ENCODE data around the gene DRICH1.
"Not testable (repeated sequence)": the region's sequence is repeated elsewhere in the genome, so short reads cannot be mapped to it uniquely, and the experiment has no call there.

The DRICH1 gene

DNA sequence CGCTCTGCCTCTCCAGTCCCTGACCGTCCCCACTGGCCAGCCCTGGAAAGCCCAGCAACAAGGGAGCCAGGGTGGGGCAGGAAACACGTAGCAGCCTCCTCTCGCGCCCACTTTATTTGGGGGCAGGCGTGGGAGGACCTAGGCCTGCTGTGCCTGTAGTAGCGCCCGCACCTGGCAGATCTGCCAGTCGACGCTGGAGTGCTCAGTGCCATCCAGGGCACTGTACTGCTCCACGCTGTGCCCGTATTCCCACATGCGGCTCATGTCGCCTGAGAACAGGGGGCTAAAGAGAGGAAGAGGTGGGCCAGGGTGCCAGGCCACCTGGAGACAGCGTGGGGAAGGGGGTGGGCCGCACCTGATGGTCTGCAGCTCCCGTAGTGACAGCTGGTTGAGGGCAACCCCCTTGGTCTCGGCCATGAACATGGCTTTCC is 17.0 kb upstream of the DRICH1 start:
- no peak for DNase-seq (ENCODE audit: low read depth in 1 of 2, low spot score in 1 of 2)

DNA sequence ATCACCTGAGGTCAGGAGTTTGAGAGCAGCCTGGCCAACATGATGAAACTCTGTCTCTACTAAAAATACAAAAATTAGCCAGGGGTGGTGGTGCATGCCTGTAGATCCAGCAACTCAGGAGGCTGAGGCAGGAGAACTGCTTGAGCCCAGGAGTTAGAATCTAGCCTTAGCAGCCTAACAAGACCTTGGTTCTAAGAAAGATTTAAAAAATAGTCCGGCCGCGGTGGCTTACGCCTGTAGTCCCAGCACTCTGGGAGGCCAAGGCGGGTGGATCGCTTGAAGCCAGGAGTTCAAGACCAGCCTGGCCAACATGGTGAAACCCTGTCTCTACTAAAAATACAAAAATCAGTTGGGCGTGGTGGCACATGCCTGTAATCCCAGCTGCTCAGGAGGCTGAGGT is 14.4 kb upstream of the DRICH1 start:
- DNase-seq (ENCODE audit: low read depth in 1 of 2, low spot score in 1 of 2), result not testable (repeated sequence)

DNA sequence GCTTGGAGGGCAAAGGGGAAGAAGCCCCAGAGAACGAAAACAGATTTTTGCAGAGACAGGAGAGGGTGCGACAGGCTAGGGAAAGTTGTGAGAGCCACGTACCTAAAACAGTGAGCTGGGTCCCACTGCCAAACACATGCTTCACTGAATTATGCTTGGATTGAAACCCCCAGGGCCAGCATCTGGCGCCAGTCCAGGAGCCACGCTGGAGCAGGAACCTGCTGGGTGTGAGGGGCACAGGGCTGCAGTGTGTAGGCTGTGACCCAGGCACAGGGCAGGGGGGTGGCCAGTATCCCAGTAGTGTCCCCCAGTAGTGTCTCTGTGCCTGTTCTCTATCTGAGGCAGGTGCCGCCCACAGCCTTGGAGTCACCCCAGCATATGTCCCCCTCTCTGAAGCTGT is 8.1 kb upstream of the DRICH1 start:
- DNase-seq (ENCODE audit: low read depth in 1 of 2, low spot score in 1 of 2), result not testable (repeated sequence)

DNA sequence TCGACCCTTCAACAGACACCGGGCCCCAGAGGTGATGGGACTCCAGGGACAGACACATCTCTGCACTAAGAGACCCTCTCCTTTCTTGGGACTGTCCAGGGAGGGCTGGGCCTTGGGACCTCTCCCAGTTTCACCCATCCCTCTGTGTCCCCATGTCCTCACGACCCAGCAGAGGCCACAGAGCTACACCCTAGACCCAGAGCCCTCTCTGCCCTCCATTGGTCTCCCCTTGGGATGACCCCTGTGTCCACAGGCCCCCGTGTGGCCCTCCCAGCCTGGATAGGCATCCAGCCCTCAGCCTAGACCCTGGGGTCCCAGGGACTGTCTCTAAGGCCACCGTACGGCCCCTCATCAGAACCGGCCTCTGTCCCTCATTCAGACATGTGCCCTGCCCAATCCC is 7.5 kb upstream of the DRICH1 start:
- DNase-seq (ENCODE audit: low read depth in 1 of 2, low spot score in 1 of 2), result no peak

DNA sequence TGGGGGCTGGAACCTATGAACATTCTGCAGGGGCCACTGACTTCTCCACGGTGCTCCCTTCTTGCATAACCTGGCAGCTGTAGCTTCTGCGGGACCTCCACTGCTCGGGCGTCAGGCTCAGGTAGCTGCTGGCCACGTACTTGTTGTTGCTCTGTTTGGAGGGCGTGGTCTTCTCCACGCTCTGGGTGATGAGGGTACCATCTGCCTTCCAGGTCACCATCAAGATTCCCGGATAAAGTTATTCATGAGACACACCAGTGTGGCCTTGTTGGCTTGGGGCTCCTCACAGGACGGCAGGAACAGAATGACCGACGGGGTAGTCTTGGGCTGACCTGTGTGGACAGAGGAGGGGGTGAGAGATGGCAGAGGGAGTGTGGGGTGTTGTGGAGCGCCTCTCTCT is 6.5 kb upstream of the DRICH1 start:
- DNase-seq (ENCODE audit: low read depth in 1 of 2, low spot score in 1 of 2), result no peak

DNA sequence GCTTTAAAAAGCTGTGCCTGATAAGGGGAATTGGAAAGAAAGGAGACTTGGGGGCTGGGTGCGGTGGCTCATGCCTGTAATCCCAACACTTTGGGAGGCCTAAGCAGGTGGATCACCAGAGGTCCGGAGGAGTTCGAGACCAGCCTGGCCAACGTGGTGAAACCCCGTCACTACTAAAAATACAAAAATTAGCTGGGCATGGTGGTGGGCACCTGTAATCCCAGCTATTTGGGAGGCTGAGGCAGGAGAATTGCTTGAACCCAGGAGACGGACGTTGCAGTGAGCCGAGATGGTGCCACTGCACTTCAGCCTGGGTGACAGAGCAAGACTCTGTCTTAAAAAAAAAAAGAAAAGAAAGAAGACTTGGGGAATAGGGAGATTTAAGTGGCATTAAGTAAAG is 3.2 kb upstream of the DRICH1 start:
- not testable (repeated sequence) for DNase-seq (ENCODE audit: low read depth in 1 of 2, low spot score in 1 of 2)

DNA sequence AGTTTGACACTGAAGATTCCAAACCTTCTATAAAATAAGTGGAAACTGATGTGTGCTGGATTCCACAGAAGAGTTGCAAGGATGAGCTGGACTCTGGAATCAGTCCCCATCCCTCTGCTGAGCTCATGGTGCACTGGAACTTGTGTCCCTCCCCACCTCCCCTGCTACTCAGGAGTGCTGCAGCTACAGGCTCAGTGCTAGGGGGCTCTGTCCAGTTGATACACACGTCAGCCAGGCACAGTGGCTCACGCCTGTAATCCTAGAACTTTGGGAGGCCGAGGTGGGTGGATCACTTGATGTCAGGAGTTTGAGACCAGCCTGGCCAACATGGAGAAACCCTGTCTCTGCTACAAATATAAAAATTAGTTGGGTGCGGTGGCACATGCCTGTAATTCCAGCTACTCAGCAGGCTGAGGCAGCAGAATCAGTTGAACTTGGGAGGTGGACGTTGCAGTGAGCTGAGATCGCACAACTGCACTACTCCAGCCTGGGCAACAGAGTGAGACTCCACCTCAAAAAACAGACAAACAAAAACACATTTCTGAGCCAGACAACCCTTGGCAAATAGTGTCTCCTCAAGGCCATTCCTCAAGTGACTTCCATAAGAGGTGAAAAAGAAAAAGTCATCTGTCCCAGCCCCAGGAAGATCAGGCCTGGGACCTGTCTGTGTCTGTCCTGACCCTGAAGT is 3.9 kb downstream of the DRICH1 start:
- not testable (repeated sequence) for DNase-seq (ENCODE audit: low read depth in 1 of 2, low spot score in 1 of 2)

DNA sequence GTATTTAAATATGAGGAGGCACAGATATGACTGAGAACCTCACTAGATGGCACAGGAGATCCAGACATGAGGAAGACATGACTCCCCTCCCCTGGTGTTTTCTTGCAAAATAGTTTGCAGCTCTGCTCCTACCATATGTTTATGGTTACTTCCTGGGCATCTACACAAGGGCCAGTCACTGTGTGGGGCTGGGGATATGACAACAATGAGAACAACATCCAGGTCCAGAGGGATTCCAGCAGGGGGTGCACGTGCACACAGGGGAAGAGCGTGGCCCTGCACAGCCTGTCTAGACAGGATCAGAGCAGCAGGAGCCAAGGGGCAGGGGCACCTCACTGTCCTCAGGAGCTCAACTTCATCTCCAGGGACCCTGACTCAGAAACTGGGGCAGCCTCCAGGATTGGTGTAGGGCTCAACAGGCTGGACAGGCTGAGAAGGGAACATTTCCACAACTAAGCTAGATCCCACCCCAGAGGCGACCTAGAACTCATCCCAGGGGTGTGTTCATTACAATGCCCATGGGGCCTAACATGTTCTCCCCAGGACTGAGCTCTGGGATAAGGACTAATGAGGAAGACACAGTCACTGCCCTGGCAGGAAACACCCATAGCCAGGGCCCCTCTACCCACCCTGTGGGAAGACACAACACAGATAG is 4.6 kb downstream of the DRICH1 start:
- DNase-seq (ENCODE audit: low read depth in 1 of 2, low spot score in 1 of 2), result peak; percentile 16 to 30

DNA sequence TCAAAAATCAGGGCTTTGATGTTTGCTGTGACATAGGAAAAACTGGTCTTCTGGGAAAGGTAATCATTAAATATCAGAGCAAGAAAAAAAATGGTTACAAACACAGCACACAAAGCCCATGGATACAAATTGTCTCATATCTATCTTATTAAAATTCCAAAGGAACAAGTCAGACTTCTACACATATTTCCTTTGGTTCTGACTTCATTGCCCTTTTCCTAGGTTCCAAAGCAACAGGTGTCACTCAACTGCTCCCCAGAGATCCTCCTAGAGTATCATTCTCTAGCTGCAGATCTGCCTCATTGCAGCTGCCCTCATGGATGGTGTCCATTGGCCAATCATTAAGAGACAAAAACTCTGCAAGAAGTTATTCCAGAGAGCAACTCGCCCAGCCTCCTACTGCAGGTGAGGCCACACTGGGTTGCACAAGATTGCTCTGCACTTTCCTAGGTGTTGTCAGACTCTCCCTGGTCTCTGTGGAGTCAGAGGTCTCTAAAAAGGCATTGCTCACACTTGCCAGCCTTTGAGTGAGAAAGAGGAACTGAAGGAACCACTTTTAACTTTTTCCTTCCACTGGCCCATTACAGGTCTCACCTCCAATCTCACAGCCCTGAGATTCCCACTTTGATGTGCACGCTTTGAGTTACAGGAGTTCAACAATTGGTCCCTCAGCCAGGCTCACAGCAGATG is 5.7 kb downstream of the DRICH1 start:
- no peak for DNase-seq (ENCODE audit: low read depth in 1 of 2, low spot score in 1 of 2)

DNA sequence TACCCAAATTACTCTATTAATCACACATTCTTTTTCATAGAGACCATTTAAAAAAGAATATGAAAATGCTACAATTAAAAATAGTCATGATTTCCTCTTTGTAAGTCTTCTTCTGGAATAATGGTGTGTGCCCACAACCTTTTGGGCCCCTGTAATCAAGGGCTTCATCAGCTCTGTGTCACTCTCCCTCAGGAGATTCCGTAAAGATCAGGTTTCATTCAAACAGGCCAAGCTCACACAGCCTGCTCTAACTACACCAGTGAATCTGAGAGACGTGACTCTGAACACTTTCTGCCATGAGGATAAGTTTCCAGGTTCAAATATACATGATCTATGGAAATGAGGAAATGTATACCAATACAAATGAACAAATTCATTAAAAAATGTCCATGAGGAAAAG is 9.5 kb downstream of the DRICH1 start:
- no peak for DNase-seq (ENCODE audit: low read depth in 1 of 2, low spot score in 1 of 2)

DNA sequence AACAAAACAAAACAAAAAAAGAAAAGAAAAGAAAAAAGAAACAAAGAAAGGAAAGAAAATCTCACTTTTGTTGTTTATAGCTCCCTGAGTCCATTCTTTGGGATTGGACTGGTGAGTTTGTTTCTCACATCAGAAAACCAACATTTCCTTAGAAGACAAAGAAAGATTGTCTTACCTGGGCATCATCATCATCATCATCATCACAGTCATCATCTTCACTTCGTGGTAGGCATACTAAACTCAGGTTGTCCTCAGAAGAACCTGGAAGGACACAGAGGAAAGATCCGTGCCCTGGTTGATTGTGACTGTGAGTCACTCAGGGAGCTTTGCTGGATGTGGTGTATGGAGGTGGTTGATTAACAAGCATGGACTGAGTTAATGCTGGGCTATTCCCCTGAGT is 10.2 kb downstream of the DRICH1 start:
- not testable (repeated sequence) for DNase-seq (ENCODE audit: low read depth in 1 of 2, low spot score in 1 of 2)

DNA sequence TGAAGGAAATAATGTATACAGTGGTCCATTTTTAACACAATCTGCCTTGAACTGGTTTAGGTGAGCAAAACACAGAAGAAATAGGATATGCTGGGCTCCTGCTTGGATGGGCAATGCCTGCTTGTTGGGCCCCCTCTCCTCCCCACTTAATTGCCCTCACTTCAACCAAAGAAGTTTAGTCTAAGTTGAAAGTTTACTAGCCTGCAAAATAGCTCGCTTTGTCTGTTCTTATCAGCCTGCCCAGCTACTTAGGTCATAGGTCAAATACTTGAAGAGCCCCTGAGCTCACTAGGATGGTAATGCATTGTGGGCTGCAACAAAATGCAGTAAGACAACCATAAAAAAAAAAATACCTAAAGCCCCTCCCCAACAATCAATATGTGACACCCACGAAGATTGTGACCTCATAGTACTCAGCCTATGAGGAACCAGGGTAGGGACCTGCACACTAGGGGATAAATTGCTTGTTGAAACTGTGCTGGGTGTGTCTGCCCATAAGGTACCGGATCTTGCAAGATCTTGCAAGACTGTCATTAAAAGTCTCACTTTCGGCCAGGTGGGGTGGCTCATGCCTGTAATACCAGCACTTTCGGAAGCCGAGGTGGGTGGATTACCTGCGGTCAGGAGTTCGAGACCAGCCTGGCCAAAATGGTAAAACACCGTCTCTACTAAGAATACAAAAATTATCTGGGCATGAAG is 10.9 kb downstream of the DRICH1 start:
- DNase-seq (ENCODE audit: low read depth in 1 of 2, low spot score in 1 of 2), result no peak

DNA sequence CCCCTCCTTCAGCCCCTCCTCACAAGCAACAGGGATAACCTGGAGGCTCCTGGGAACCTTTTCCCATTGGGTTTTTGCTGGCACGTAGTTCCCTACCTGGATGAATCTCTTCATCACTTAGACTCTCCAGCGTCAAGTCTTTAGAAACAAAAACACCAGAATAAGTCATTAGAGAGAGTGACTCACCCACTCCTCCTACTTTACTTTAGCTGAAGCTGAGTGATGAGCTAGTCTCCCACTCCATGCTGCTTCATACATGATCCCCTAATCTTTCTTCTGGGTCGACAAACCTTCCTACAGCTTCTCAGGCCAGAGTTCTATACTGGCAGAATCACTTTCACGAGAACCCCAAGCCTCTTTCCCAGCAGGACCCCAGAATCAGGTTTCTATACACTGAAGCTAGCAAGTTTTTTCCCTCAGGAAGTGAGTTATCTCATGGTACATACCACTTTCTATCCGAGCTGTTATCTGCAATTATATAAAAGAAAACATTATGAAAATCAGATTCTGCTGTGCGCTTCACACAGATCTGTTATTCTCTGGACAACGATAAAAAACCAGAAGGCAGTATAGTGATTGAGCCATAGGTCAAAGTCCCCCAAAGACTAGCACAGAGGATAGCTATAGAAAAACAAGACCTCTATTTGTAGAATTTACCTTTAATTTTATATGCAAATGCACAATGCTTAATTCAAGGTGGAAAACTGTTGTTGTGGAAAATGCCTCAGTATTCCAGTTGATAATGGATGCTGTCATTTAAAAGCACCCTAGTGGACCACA is 18.7 kb downstream of the DRICH1 start:
- no peak for DNase-seq (ENCODE audit: low read depth in 1 of 2, low spot score in 1 of 2)

DNA sequence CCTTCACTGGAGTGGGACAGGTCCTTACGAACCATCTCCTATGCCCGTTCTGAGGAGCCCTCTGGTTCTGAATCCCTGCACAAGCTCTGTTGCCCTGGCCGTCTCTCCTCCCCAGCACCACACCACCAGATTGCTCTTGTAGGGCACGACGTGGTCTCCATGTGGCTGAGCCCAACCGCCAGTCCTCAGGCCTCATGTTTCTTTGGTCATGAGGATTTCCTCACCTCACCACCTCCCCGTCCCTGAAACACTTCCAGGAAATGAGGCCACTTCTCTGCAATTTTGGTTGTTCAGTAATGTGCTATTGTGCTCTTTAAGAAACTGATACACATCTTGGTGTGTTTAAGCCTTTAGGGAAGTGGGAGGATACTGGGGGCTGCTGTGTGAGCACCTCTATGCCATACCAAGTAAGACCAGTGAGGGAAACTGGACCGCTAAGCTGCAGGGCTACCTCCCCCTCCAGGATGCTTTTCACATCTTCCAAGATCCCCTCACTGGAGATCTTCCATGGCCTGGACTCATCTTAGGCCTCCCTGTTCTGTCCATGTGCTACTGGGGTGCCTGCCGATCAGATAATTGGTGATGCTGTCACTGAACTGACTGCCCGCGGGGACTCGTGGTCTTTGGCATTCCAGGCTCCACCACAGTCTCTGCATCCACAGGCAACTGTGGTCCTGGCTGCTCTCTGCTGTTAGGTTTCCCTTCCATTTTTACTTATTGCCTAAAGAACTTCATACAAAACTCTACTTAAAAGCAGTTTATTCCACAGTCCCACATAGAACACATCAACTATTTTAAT is 21.9 kb downstream of the DRICH1 start:
- no peak for DNase-seq (ENCODE audit: low read depth in 1 of 2, low spot score in 1 of 2)

DNA sequence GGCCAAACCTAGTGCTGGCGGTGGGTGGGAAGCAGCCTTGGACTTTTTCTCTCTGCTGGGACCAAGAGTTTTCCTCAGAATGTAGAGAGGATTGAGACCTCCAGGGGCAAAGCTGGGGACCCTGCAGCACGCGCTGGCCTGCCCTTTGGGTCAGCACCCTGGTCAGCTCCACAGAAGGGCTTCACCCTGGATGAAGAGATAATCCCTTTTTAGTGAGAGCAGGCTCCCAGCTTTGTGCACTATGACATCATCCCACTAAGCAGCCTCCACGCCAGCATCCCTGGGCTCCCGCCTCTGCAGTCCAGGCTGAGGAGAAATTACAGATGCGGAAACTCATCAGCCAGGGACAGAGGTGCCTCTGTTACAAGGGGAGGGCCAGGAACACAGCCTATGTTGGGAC is 23.5 kb downstream of the DRICH1 start:
- no peak for DNase-seq (ENCODE audit: low read depth in 1 of 2, low spot score in 1 of 2)

DNA sequence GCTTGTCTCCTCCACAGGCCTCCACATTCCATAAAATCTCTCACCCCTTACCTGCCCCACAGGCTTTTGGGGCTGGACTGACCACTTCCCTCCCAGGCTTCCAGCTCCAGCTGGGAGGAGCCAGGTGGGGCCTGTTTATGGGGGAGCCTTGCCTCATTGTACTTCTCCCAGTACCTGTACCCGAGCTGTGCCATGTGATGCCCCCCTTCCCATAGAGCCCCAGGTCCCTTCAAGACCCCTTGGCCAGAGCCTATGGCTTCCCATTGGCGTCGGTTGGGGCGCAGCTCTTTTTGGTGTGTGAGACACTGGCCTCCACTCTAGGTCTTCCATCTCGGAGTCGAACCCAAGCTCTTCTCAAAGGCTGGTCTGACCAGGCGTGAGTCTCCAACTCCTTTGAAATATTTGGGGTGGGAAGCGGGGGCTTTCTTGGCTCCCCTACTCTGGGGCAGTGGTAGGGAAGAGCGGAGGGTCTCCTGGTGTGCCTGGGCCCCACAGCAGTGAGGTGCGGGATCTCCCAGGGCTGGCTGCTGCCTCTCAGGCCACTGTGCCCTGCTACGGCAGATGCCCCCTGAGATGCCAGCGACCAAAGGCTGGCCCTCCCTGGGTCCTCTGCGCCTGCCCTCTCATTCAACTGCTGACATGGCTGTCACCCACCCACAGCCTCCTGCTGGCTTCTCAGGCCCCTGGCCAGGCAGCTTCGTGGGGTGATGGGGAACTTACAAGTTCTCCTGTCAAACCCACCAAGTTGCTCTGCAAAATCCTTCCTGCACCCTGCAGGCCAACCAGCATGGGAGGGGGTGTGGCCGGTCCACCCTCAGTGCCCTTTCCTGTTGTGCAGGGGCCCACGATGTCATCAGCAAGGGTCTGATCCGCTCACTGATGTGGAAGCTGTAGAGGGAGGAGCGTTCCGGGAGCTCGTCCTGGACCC is 25.7 kb downstream of the DRICH1 start:
- no peak for DNase-seq (ENCODE audit: low read depth in 1 of 2, low spot score in 1 of 2)

DNA sequence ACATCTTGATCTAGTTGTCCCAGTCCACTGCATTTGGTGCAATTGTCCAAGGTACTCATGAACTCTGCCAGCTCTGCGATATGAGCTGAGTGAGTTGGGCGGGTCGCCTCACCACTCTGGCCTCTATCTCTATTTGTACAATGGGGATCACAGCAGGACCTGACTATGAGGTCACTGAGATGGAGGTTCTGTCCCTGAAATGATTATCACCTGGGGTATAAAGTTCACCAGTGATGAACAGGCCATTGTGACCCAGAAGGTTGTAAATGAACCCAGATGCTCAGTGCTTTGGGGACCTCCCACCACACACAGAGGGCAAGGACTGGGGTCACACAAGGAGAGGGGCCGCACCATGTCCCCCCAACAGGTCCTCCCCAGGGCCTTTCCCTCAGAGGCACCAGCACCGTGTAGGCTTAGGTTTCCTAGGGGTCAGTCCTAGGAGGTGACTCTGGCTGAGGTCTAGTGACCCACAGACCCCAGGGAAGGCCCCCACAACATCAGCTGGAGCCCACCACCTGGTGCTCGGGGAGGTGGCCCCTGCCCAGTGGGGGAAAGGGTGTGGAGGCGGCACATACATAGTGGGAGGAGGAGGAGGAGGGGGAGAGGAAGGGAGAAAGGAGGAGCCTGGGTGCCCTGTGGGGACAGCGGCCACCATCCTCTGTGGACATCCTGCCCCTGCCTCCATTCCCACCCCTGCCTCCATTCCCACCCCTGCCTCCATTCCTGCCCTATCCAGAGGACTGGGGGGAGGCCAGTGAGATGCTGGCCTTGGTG is 27.0 kb downstream of the DRICH1 start:
- DNase-seq (ENCODE audit: low read depth in 1 of 2, low spot score in 1 of 2), result no peak

DNA sequence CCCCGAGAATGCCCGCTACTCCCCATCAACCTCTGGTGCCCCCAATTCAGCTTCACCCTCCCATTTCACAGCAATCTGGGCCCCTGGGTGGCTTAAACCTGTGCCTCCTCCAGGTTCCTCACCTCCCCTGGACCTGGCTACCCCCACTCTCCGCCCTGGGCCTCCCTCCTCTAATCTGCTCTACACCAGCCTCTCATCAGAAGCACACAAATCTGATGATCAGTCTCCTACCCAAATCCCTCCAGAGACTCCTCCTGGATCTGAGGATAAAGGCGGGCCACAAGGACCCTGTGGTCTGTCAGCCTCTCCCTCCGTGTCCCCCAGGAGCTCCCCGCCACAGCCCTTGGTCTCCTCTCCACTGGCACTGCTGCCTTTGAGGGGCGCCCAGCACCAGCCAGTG is 28.9 kb downstream of the DRICH1 start:
- no peak for DNase-seq (ENCODE audit: low read depth in 1 of 2, low spot score in 1 of 2)
